Thyroid gland (tissue), 4 donors: ENCODE data around the gene PMEPA1.

ENCODE experiments used
- CTCF ChIP-seq, 6 experiments: fragments of 200-600 bp in 3 of 6; fragments of 450-650 bp in 3 of 6; sonication (generic) in 3 of 6; IDR thresholded peaks; one replicate each; pipeline ENCODE4 v1.5.1; 2016 to 2019; ENCODE audit warnings: antibody characterized with exemption in 6 of 6, mild to moderate bottlenecking in 2 of 6, inconsistent platforms in 1 of 6, moderate library complexity in 1 of 6
- POLR2A ChIP-seq, 2 donors: fragments of 450-650 bp; IDR thresholded peaks; one replicate each; pipeline ENCODE4 v1.6.1; 2017; ENCODE audit warnings: antibody characterized with exemption in 2 of 2, mild to moderate bottlenecking in 2 of 2, moderate library complexity in 1 of 2

GRCh38 chr20:57649617-57650015 lies 60.2 kb downstream of the PMEPA1 start:
- TF ChIP-seq POLR2A (IDR thresholded peaks at IDR 0.05): no peak
- no peak for TF ChIP-seq CTCF (IDR thresholded peaks at IDR 0.05)
